ENCODE data around the gene CRIP2.

DNA sequence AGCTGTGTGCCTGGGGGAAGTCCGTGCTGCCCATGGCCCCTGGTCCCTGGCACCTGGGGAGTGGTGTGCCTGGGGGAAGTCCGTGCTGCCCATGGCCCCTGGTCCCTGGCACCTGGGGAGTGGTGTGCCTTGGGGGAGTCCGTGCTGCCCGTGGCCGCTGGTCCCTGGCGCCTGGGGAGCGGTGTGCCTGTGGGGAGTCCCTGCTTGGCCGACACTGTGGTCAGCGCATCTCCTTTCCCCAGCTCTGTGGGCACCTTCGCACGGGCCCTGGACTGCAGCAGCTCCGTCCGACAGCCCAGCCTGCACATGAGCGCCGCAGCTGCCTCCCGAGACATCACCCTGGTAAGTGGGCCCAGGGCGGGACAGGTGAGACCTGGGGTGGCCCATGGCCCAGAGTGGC lies 14.5 kb upstream of the CRIP2 start:
- no peak for TF ChIP-seq ZNF274 (IDR thresholded peaks at IDR 0.05; ENCODE audit: borderline replicate concordance, extremely low read depth, low read length)
- TF ChIP-seq RXRA (IDR thresholded peaks at IDR 0.05; ENCODE audit: insufficient read depth, low read depth, low read length), result no peak
- no peak for TF ChIP-seq JUN (IDR thresholded peaks at IDR 0.05; ENCODE audit: low read depth, low read length)
- no peak for TF ChIP-seq CREB1 (IDR thresholded peaks at IDR 0.05)
